IMR-90 (cell line): ENCODE measurements around the gene SLC17A3. TPM values are rescaled to one million over a fixed set of nuclear protein-coding genes. Genes with fewer than 3 reads are reported as not detected.

ENCODE experiments used
- ATAC-seq: fragments of 200-7000 bp; cut with Tn5 transposase; 2 replicates; pipeline ENCODE4 v1.9.1; 2020; ENCODE audit warnings: low read depth, mild to moderate bottlenecking, moderate library complexity
- BruUV-seq: library from RNA; stranded (reverse); fragments of 400-500 nt; replicated peaks from 2 replicates; lab custom pipeline; 2021; lab: Mats Ljungman, UMichigan
- CTCF ChIA-PET: fragments of 300-600 bp; formaldehyde crosslinking; extraction: SDS; loops from one replicate; lab custom pipeline; 2021; ENCODE audit warnings: antibody characterized with exemption; lab: Yijun Ruan, JAX
- POLR2A ChIA-PET: fragments of 300-600 bp; sonication (Branson Sonifier 250); formaldehyde crosslinking; loops from one replicate; lab custom pipeline; 2022; ENCODE audit warnings: antibody characterized with exemption; ENCODE audit not compliant: unreplicated experiment; lab: Charles Lee
- DNase-seq: peaks from one replicate; pipeline ENCODE4 v3.0.0; 2013
- H2AFZ ChIP-seq: replicated peaks from 2 replicates; pipeline ENCODE3; 2013; ENCODE audit warnings: low read length, mild to moderate bottlenecking; ENCODE audit not compliant: poor library complexity
- H2AK5ac ChIP-seq: 2 replicates; pipeline ENCODE4 v1.6.1; 2013; ENCODE audit warnings: low read depth, low read length, inconsistent platforms
- H2AK9ac ChIP-seq: replicated peaks from 2 replicates; pipeline ENCODE3; 2013; ENCODE audit warnings: mild to moderate bottlenecking, low read depth, low read length, moderate library complexity; ENCODE audit not compliant: poor library complexity
- H2BK120ac ChIP-seq: 2 replicates; pipeline ENCODE4 v1.6.1; 2013; ENCODE audit warnings: low read depth, low read length, inconsistent platforms
- H2BK15ac ChIP-seq: 3 replicates; pipeline ENCODE4 v1.6.1; 2013; ENCODE audit warnings: low read depth, low read length, inconsistent platforms
- H2BK20ac ChIP-seq: 2 replicates; pipeline ENCODE4 v1.6.1; 2013; ENCODE audit warnings: low read depth, mild to moderate bottlenecking, inconsistent platforms, low read length, moderate library complexity
- H2BK5ac ChIP-seq: 2 replicates; pipeline ENCODE4 v1.6.1; 2013; ENCODE audit warnings: mild to moderate bottlenecking, low read depth, low read length, inconsistent platforms; ENCODE audit not compliant: poor library complexity, severe bottlenecking
- H3K14ac ChIP-seq: replicated peaks from 2 replicates; pipeline ENCODE4 v1.6.1; 2013; ENCODE audit warnings: low read depth, low read length, inconsistent platforms
- H3K18ac ChIP-seq: 2 replicates; pipeline ENCODE4 v1.6.1; 2013; ENCODE audit warnings: low read depth, low read length, control low read depth
- H3K23ac ChIP-seq: 2 replicates; pipeline ENCODE4 v1.6.1; 2013; ENCODE audit warnings: low read depth, low read length, inconsistent platforms
- H3K27ac ChIP-seq: 2 replicates; pipeline ENCODE4 v1.5.1; 2013; ENCODE audit warnings: mild to moderate bottlenecking, control low read depth, low read length; ENCODE audit not compliant: insufficient read depth
- H3K27me3 ChIP-seq: 2 replicates; pipeline ENCODE4 v1.6.1; 2013; ENCODE audit warnings: low read length; ENCODE audit not compliant: control insufficient read depth, insufficient read depth
- H3K36me3 ChIP-seq: 2 replicates; pipeline ENCODE4 v1.6.1; 2013; ENCODE audit warnings: low read length, mixed read lengths; ENCODE audit not compliant: control insufficient read depth, insufficient read depth
- H3K4ac ChIP-seq: 2 replicates; pipeline ENCODE4 v1.6.1; 2013; ENCODE audit warnings: low read depth, low read length, inconsistent platforms
- H3K4me1 ChIP-seq: 2 replicates; pipeline ENCODE4 v1.6.1; 2013; ENCODE audit warnings: low read length, mixed read lengths; ENCODE audit not compliant: control insufficient read depth, insufficient read depth
- H3K4me2 ChIP-seq: 2 replicates; pipeline ENCODE4 v1.6.1; 2013; ENCODE audit warnings: low read depth, mild to moderate bottlenecking, control low read depth, low read length, moderate library complexity
- H3K4me3 ChIP-seq: 2 replicates; pipeline ENCODE4 v1.5.1; 2013; ENCODE audit warnings: low read depth, mild to moderate bottlenecking, control low read depth, low read length, moderate library complexity; ENCODE audit not compliant: insufficient read depth
- H3K56ac ChIP-seq: 2 replicates; pipeline ENCODE4 v1.6.1; 2013; ENCODE audit warnings: low read length, inconsistent platforms; ENCODE audit not compliant: insufficient read depth; ENCODE audit errors: extremely low read depth
- H3K79me1 ChIP-seq, 2 experiments: 2 replicates each; pipeline ENCODE4 v1.6.1; 2013; ENCODE audit warnings: low read length in 2 of 2, inconsistent platforms in 1 of 2, low read depth in 1 of 2
- H3K9ac ChIP-seq: 2 replicates; pipeline ENCODE4 v1.6.1; 2013; ENCODE audit warnings: low read depth, low read length, control low read depth
- H3K9me1 ChIP-seq: 2 replicates; pipeline ENCODE4 v1.6.1; 2013; ENCODE audit warnings: low read length, inconsistent platforms; ENCODE audit not compliant: insufficient read depth
- H3K9me3 ChIP-seq: 2 replicates; pipeline ENCODE4 v1.6.1; 2013; ENCODE audit warnings: low read length; ENCODE audit not compliant: control insufficient read depth, insufficient read depth
- H4K20me1 ChIP-seq: 2 replicates; pipeline ENCODE4 v1.6.1; 2013; ENCODE audit warnings: low read length, inconsistent platforms; ENCODE audit not compliant: insufficient read depth
- H4K5ac ChIP-seq: 2 replicates; pipeline ENCODE4 v1.6.1; 2013; ENCODE audit warnings: mild to moderate bottlenecking, low read depth, low read length, control low read depth
- H4K8ac ChIP-seq, 2 experiments: 2 replicates each; pipeline ENCODE4 v1.6.1; 2013; ENCODE audit warnings: low read depth in 2 of 2, low read length in 2 of 2, control low read depth in 1 of 2, inconsistent platforms in 1 of 2
- H4K91ac ChIP-seq: 2 replicates; pipeline ENCODE4 v1.6.1; 2013; ENCODE audit warnings: low read depth, low read length, inconsistent platforms; ENCODE audit not compliant: insufficient read depth
- BHLHE40 ChIP-seq: fragments of 150-350 bp; IDR thresholded peaks from 2 replicates; pipeline ENCODE4 v1.6.1; 2016; ENCODE audit warnings: mild to moderate bottlenecking, low read depth, low read length
- CHD1 ChIP-seq: IDR thresholded peaks from 2 replicates; pipeline ENCODE4 v1.6.1; 2012; ENCODE audit warnings: low read depth, low read length, improper control_type of control experiment
- FOS ChIP-seq: fragments of 150-350 bp; IDR thresholded peaks from 2 replicates; pipeline ENCODE4 v1.6.1; 2016; ENCODE audit warnings: low read depth, low read length
- MAZ ChIP-seq: IDR thresholded peaks from 2 replicates; pipeline ENCODE4 v1.6.1; 2012; ENCODE audit warnings: low read depth, mild to moderate bottlenecking, low read length, improper control_type of control experiment, moderate library complexity, borderline replicate concordance
- MXI1 ChIP-seq: IDR thresholded peaks from 2 replicates; pipeline ENCODE4 v1.6.1; 2012; ENCODE audit warnings: low read depth, mild to moderate bottlenecking, low read length, moderate library complexity, borderline replicate concordance
- NFE2L2 ChIP-seq: fragments of 150-350 bp; IDR thresholded peaks from 2 replicates; pipeline ENCODE4 v1.6.1; 2016; ENCODE audit warnings: low read depth, mild to moderate bottlenecking, low read length
- RAD21 ChIP-seq: IDR thresholded peaks from 2 replicates; pipeline ENCODE4 v1.6.1; 2012; ENCODE audit warnings: low read length, improper control_type of control experiment
- RFX5 ChIP-seq: IDR thresholded peaks from 2 replicates; pipeline ENCODE4 v1.8.0; 2012; ENCODE audit warnings: low read depth, mild to moderate bottlenecking, low read length, moderate library complexity
- WGBS, 2 experiments: methylation state at CpG; one replicate each; pipeline versions ENCODE4 v1.1.5 to v1.1.7; 2013; ENCODE audit warnings: missing lambda C conversion rate in 2 of 2; ENCODE audit not compliant: insufficient read length in 1 of 2; ENCODE audit errors: extremely low coverage in 2 of 2; 5-methylcytosine and 5-hydroxymethylcytosine counted together
- dilution Hi-C: fragments of 300-500 bp; cut with HindIII; formaldehyde crosslinking; loops from one replicate; pipeline ENCODE4 v1.14.3; 2018; ENCODE audit warnings: low sequenced_read_pairs; ENCODE audit not compliant: unreplicated experiment
- in situ Hi-C: fragments of 300-500 bp; cut with MboI; formaldehyde crosslinking; loops from 3 replicates; pipeline ENCODE4 v1.14.3; 2019; ENCODE audit warnings: low sequenced_read_pairs, inconsistent platforms, mixed read lengths
- intact Hi-C: fragments of 100-400 bp; cut with micrococcal nuclease; formaldehyde crosslinking; loops from 2 replicates; pipeline ENCODE4 v1.10.0; 2022
- polyA plus RNA-seq, 3 experiments: library from polyadenylated mRNA; depleted of rRNA; stranded (reverse); fragments of >200 nt; gene quantifications; 2 replicates each; pipeline ENCODE4 v1.2.3, GENCODE V29; 2012; ENCODE audit warnings: low replicate concordance in 1 of 3
- total RNA-seq: library from RNA; depleted of rRNA; stranded (reverse); fragments of >200 nt; gene quantifications from 2 replicates; pipeline ENCODE4 v1.2.3, GENCODE V29; 2012
- TF ChIP-seq, protein P1 (sequence below): fragments of 150-350 bp; IDR thresholded peaks from 2 replicates; pipeline ENCODE4 v1.6.1; 2016; ENCODE audit warnings: low read depth, mild to moderate bottlenecking, low read length, moderate library complexity, borderline replicate concordance
- TF ChIP-seq, protein P2 (sequence below): conservative IDR thresholded peaks from 2 replicates; pipeline ENCODE4 v1.5.1; 2012; ENCODE audit warnings: mild to moderate bottlenecking, low read depth, low read length, improper control_type of control experiment
- TF ChIP-seq, protein P3 (sequence below): fragments of 150-350 bp; IDR thresholded peaks from 2 replicates; pipeline ENCODE4 v1.6.1; 2017; ENCODE audit warnings: mild to moderate bottlenecking, antibody characterized with exemption, low read length, low read depth

The SLC17A3 gene
- total and polyA plus RNA-seq, 2 of the 4 experiments (the other 2 are of a cell fraction), result not detected

DNA sequence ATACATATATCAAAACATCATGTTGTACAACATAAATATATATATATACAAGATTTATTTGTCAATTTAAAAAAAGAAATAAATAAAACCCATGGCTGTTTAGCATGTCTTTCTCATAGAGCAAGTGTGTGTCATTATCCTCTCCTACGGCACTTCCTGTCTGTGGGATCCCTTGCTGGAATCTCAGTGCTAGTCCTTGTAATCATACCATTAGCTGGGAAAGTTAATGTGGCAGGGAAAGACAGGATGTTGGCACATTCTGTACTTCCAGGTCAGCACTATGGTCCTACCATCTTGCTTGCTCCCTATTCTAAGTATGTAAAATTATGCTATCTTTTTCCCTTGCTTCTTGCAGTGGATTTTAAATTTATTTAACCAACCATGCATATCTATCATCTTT, 9.5 kb upstream of the SLC17A3 start:
- Histone ChIP-seq H4K8ac (no peak overlapping the region), H4K91ac (no peak overlapping the region), H3K27me3 (no peaks in the 10 kb centered on the region), H2BK5ac (no peak overlapping the region), H3K4me3 (no peak overlapping the region), H3K79me1 (no peaks in the 10 kb centered on the region), H2AK9ac (no peak overlapping the region), H2BK15ac (no peak overlapping the region), H4K20me1 (no peaks in the 10 kb centered on the region), H3K9me3 (no peaks in the 10 kb centered on the region), H3K9me1 (no peaks in the 10 kb centered on the region), H3K56ac (no peak overlapping the region), H4K5ac (no peak overlapping the region), H3K4me1 (no peaks in the 10 kb centered on the region), H2BK120ac (no peak overlapping the region), H3K9ac (no peak overlapping the region), H3K4ac (no peak overlapping the region), H3K4me2 (no peak overlapping the region), H2BK20ac (no peak overlapping the region), H2AFZ (no peak overlapping the region), H3K14ac (no peak overlapping the region), H3K36me3 (no peaks in the 10 kb centered on the region), H3K27ac (no peak overlapping the region), H3K18ac (no peak overlapping the region), H2AK5ac (no peak overlapping the region), H3K23ac (no peak overlapping the region)
- intact Hi-C loops, result no loop called here
- CTCF ChIA-PET, result no interaction called here
- WGBS, 2 experiments, result no CpG with 5 or more reads among the region's 1 CpG
- ATAC-seq (no peak), DNase-seq (no peak)
- TF ChIP-seq FOS (no peak), MAZ (no peak), NFE2L2 (no peak), RFX5 (no peak), CHD1 (no peak), MXI1 (no peak), RAD21 (no peak), BHLHE40 (no peak)
- TF ChIP-seq, protein P1, sequence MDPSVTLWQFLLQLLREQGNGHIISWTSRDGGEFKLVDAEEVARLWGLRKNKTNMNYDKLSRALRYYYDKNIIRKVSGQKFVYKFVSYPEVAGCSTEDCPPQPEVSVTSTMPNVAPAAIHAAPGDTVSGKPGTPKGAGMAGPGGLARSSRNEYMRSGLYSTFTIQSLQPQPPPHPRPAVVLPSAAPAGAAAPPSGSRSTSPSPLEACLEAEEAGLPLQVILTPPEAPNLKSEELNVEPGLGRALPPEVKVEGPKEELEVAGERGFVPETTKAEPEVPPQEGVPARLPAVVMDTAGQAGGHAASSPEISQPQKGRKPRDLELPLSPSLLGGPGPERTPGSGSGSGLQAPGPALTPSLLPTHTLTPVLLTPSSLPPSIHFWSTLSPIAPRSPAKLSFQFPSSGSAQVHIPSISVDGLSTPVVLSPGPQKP, result no peak
- TF ChIP-seq, protein P2, sequence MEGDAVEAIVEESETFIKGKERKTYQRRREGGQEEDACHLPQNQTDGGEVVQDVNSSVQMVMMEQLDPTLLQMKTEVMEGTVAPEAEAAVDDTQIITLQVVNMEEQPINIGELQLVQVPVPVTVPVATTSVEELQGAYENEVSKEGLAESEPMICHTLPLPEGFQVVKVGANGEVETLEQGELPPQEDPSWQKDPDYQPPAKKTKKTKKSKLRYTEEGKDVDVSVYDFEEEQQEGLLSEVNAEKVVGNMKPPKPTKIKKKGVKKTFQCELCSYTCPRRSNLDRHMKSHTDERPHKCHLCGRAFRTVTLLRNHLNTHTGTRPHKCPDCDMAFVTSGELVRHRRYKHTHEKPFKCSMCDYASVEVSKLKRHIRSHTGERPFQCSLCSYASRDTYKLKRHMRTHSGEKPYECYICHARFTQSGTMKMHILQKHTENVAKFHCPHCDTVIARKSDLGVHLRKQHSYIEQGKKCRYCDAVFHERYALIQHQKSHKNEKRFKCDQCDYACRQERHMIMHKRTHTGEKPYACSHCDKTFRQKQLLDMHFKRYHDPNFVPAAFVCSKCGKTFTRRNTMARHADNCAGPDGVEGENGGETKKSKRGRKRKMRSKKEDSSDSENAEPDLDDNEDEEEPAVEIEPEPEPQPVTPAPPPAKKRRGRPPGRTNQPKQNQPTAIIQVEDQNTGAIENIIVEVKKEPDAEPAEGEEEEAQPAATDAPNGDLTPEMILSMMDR, result no peak
- TF ChIP-seq, protein P3, sequence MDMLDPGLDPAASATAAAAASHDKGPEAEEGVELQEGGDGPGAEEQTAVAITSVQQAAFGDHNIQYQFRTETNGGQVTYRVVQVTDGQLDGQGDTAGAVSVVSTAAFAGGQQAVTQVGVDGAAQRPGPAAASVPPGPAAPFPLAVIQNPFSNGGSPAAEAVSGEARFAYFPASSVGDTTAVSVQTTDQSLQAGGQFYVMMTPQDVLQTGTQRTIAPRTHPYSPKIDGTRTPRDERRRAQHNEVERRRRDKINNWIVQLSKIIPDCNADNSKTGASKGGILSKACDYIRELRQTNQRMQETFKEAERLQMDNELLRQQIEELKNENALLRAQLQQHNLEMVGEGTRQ, result no peak
- no TSS peak for BruUV-seq
- dilution Hi-C loops, result no loop called here
- POLR2A ChIA-PET, result no interaction called here
- in situ Hi-C loops, result no loop called here
